ENCODE measurements around the gene LMOD1. TPM values are rescaled to one million over a fixed set of nuclear protein-coding genes. Genes with fewer than 3 reads are reported as not detected.

The LMOD1 gene
- total RNA-seq, 1 donor from 2014 or later, result 0.37 TPM

DNA sequence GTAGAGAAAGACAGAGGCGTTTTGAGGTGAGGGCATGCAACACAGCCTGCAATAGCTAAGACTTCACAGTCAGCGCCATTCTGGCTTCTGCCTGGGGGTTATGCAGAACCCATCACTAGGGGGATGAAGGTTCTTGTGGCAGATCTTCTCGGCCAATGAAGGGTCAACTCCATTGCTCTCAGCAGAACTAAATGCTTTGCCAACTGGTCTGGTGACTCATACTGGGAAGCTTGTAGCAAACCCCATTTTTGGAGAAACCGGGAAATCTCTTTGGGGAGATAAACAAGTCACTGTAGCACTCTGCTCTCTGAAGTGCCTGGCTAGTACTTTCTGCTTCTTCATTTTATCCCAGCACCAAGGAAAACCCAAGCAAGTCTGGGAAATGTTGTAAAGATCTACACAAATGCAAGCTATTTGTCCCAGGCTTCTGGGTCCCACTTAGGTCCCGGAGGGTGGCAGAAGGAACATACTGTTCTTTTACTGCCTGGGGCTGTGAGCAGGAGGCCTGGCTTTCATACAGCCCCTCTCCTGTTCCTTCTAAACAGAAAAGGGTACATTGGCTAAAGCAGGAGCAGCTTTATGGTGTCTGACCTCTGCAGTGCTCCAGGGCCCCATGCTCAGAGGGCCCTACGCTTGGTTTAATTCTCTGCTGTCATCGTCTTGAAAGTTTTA is 28.9 kb downstream of the LMOD1 start:
- H3K79me2 ChIP-seq (ENCODE audit: low read depth), result no peaks in the 10 kb centered on the region
- no peaks in the 10 kb centered on the region for H3K36me3 Mint-ChIP-seq
- no peaks in the 10 kb centered on the region for H4K20me1 ChIP-seq (ENCODE audit: low read depth)
- H2AFZ ChIP-seq (replicated peaks), result no peak overlapping the region
- no peak overlapping the region for H3K4me3 ChIP-seq
- no peaks in the 10 kb centered on the region for H3K36me3 ChIP-seq
- H3K27ac Mint-ChIP-seq, result peak overlapping the region; percentile 11
- TF ChIP-seq, protein P1, sequence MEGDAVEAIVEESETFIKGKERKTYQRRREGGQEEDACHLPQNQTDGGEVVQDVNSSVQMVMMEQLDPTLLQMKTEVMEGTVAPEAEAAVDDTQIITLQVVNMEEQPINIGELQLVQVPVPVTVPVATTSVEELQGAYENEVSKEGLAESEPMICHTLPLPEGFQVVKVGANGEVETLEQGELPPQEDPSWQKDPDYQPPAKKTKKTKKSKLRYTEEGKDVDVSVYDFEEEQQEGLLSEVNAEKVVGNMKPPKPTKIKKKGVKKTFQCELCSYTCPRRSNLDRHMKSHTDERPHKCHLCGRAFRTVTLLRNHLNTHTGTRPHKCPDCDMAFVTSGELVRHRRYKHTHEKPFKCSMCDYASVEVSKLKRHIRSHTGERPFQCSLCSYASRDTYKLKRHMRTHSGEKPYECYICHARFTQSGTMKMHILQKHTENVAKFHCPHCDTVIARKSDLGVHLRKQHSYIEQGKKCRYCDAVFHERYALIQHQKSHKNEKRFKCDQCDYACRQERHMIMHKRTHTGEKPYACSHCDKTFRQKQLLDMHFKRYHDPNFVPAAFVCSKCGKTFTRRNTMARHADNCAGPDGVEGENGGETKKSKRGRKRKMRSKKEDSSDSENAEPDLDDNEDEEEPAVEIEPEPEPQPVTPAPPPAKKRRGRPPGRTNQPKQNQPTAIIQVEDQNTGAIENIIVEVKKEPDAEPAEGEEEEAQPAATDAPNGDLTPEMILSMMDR (IDR thresholded peaks at IDR 0.05), result no peak
- TF ChIP-seq EZH2 (IDR thresholded peaks at IDR 0.05), result no peak
- TF ChIP-seq EZH2phosphoT487 (IDR thresholded peaks at IDR 0.05), result no peak
- H3K4me3 Mint-ChIP-seq, result no peak overlapping the region
- H3K4me2 ChIP-seq, result no peak overlapping the region
- H3K9me3 ChIP-seq (ENCODE audit: low read depth), result no peaks in the 10 kb centered on the region
- no peaks in the 10 kb centered on the region for H3K4me1 ChIP-seq
- H3K27ac ChIP-seq, result no peak overlapping the region
- no peaks in the 10 kb centered on the region for H3K27me3 ChIP-seq
- H3K27me3 Mint-ChIP-seq (ENCODE audit: insufficient read depth, low read depth), result peaks cover 15% of the 10 kb centered on the region
- no peak overlapping the region for H3K9ac ChIP-seq
- peaks cover 20% of the 10 kb centered on the region for H3K4me1 Mint-ChIP-seq
- DNase-seq (ENCODE audit: low spot score), result no peak
- H3F3A ChIP-seq (ENCODE audit: low read depth), result peaks cover 6% of the 10 kb centered on the region
- H3K9me3 Mint-ChIP-seq, result no peaks in the 10 kb centered on the region

- no peak overlapping the region for H3K9ac ChIP-seq
- H3K27me3 ChIP-seq, result no peaks in the 10 kb centered on the region
- H3K9me3 ChIP-seq (ENCODE audit: low read depth), result no peaks in the 10 kb centered on the region
- H3K4me1 Mint-ChIP-seq, result peaks cover 27% of the 10 kb centered on the region
- TF ChIP-seq, protein P1 (IDR thresholded peaks at IDR 0.05), result no peak
- no peak for TF ChIP-seq EZH2phosphoT487 (IDR thresholded peaks at IDR 0.05)
- TF ChIP-seq EZH2 (IDR thresholded peaks at IDR 0.05), result no peak
- no peak overlapping the region for H3K4me3 ChIP-seq
- H3K36me3 ChIP-seq, result no peaks in the 10 kb centered on the region
- H3K27ac Mint-ChIP-seq, result peak overlapping the region; percentile 89
- H3K9me3 Mint-ChIP-seq, result no peaks in the 10 kb centered on the region
- no peak for DNase-seq (ENCODE audit: low spot score)
- peaks cover 13% of the 10 kb centered on the region for H3F3A ChIP-seq (ENCODE audit: low read depth)
- H3K27ac ChIP-seq, result no peak overlapping the region
- no peaks in the 10 kb centered on the region for H4K20me1 ChIP-seq (ENCODE audit: low read depth)
- no peaks in the 10 kb centered on the region for H3K79me2 ChIP-seq (ENCODE audit: low read depth)
- no peaks in the 10 kb centered on the region for H3K36me3 Mint-ChIP-seq
- no peak overlapping the region for H3K4me3 Mint-ChIP-seq
- peaks cover 6% of the 10 kb centered on the region for H3K4me1 ChIP-seq
- H3K4me2 ChIP-seq, result no peak overlapping the region
- H3K27me3 Mint-ChIP-seq (ENCODE audit: insufficient read depth, low read depth), result peaks cover 16% of the 10 kb centered on the region
- H2AFZ ChIP-seq (replicated peaks), result no peak overlapping the region
These were observed 29.6 kb downstream of the LMOD1 start for GRCh38 chr1:201916649-201917249.

DNA sequence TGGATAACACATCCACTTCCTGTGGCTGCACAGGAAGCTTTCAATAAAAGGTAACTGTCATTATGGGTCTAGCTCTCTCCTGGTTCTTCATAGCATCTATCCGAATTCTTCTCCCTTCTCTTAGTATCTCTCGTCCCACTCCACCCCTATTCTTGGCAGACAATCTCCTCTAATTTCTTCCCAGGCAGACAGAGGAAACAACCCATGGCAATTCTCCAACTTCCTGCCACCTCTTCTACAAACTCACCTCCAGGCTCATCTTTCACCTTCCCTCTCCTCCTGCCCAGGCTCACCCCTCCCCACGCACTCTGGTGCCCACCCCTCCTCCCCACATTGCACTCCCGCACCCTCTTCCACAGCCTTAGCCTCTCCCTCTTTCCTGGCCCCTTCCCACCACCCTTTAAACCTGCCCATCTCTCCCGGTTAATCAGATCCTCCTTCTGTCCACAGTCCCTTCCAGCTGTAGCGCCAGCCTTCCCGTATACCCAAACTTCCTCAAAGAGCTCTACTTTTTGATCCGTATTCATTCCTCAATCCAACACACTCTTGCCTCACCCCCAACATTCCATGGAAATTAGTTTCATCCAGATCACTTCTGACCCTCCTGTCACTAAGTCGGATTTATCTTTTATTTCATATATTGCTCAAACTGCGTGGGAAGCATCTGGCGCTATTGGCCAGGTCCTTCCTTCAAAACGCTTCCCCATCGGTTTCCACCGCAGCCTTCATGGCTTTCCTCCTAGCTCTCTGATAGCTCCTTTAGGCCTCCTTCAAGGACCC is 31.7 kb downstream of the LMOD1 start:
- no peaks in the 10 kb centered on the region for H4K20me1 ChIP-seq (ENCODE audit: low read depth)
- Mint-ChIP-seq H3K36me3 (no peaks in the 10 kb centered on the region), H3K4me3 (no peak overlapping the region), H3K4me1 (peaks cover 32% of the 10 kb centered on the region), H3K27ac (no peak overlapping the region), H3K27me3 (ENCODE audit: insufficient read depth, low read depth) (peaks cover 16% of the 10 kb centered on the region), H3K9me3 (no peaks in the 10 kb centered on the region)
- TF ChIP-seq EZH2phosphoT487 (IDR thresholded peaks at IDR 0.05), result no peak
- TF ChIP-seq, protein P1 (IDR thresholded peaks at IDR 0.05), result no peak
- no peak for TF ChIP-seq EZH2 (IDR thresholded peaks at IDR 0.05)
- H3K4me1 ChIP-seq, result peaks cover 10% of the 10 kb centered on the region
- no peaks in the 10 kb centered on the region for H3K9me3 ChIP-seq (ENCODE audit: low read depth)
- no peak overlapping the region for H2AFZ ChIP-seq (replicated peaks)
- no peak overlapping the region for H3K9ac ChIP-seq
- H3K27me3 ChIP-seq, result no peaks in the 10 kb centered on the region
- no peak overlapping the region for H3K4me3 ChIP-seq
- H3K4me2 ChIP-seq, result no peak overlapping the region
- no peaks in the 10 kb centered on the region for H3K79me2 ChIP-seq (ENCODE audit: low read depth)
- no peak for DNase-seq (ENCODE audit: low spot score)
- H3K36me3 ChIP-seq, result no peaks in the 10 kb centered on the region
- H3F3A ChIP-seq (ENCODE audit: low read depth), result peaks cover 24% of the 10 kb centered on the region
- no peak overlapping the region for H3K27ac ChIP-seq
